SK-N-SH treated with all-trans-retinoic acid at 6 μM for 48 hours (cell line): ENCODE measurements around the gene ATG2A.

ENCODE experiments used
- ARNTL ChIP-seq: fragments of 450-650 bp; formaldehyde crosslinking; IDR thresholded peaks from 2 replicates; pipeline ENCODE4 v1.5.0; 2020; ENCODE audit warnings: low read depth, mild to moderate bottlenecking, moderate library complexity, borderline replicate concordance
- CREB5 ChIP-seq: fragments of 250-450 bp; sonication (Bioruptor Pico); IDR thresholded peaks from 2 replicates; pipeline ENCODE4 v1.5.1; 2020; ENCODE audit warnings: low read depth, mild to moderate bottlenecking, moderate library complexity
- TCF4 ChIP-seq: fragments of 250-450 bp; sonication (Bioruptor Pico); IDR thresholded peaks from 2 replicates; pipeline ENCODE4 v1.8.0; 2021; ENCODE audit warnings: mild to moderate bottlenecking, moderate library complexity, borderline replicate concordance

GRCh38 chr11:64914123-64914522, 2.9 kb downstream of the ATG2A start:
- TF ChIP-seq CREB5 (CRISPR knock-in tag) (no peak), ARNTL (CRISPR knock-in tag) (no peak), TCF4 (no peak)
